Activated naive CD4-positive, alpha-beta T cell treated with anti-CD3 and anti-CD28 coated beads, Interleukin-2, amount 10 ng/mL, durations not matched to agents 7 days and 5 days (primary cell): Measurements from ENCODE around the gene KYAT1.

Experiments used
- CTCF ChIA-PET: fragments of 350-600 bp; sonication (Branson Sonifier 250); formaldehyde crosslinking; loops from one replicate; lab custom pipeline; 2021; ENCODE audit warnings: antibody characterized with exemption; lab: Charles Lee
- DNase-seq: peaks from one replicate; pipeline ENCODE4 v3.0.0-alpha.2; 2020
- H3K27ac Mint-ChIP-seq: one replicate; pipeline ENCODE4 v1.8.0; 2021; ENCODE audit warnings: mild to moderate bottlenecking, moderate library complexity, mixed read lengths
- H3K27me3 Mint-ChIP-seq: one replicate; pipeline ENCODE4 v1.8.0; 2021; ENCODE audit warnings: mild to moderate bottlenecking, mixed read lengths
- H3K36me3 Mint-ChIP-seq: one replicate; pipeline ENCODE4 v1.8.0; 2021; ENCODE audit warnings: mixed read lengths
- H3K4me1 Mint-ChIP-seq: one replicate; pipeline ENCODE4 v1.8.0; 2021; ENCODE audit warnings: mixed read lengths
- H3K4me3 Mint-ChIP-seq: one replicate; pipeline ENCODE4 v1.8.0; 2021; ENCODE audit warnings: mild to moderate bottlenecking, moderate library complexity, mixed read lengths
- H3K9me3 Mint-ChIP-seq: one replicate; pipeline ENCODE4 v1.8.0; 2021; ENCODE audit warnings: mixed read lengths

Gene KYAT1

GRCh38 chr9:128835246-128836210 lies 46.2 kb downstream of the KYAT1 start:
- Mint-ChIP-seq H3K27me3 (no peaks in the 10 kb centered on the region), H3K27ac (no peak overlapping the region), H3K36me3 (peaks cover 21% of the 10 kb centered on the region), H3K4me3 (no peak overlapping the region), H3K9me3 (no peaks in the 10 kb centered on the region), H3K4me1 (no peaks in the 10 kb centered on the region)
- peak; percentile 17 for DNase-seq
- CTCF ChIA-PET, result interaction anchor here (0.7 kb wide), 1 partner anchor 44 kb away, joined by 3 read pairs; no protein-coding TSS in a partner anchor

- Mint-ChIP-seq H3K9me3 (no peaks in the 10 kb centered on the region), H3K27ac (no peak overlapping the region), H3K27me3 (no peaks in the 10 kb centered on the region), H3K4me3 (no peak overlapping the region), H3K36me3 (peaks cover 24% of the 10 kb centered on the region), H3K4me1 (peaks cover 13% of the 10 kb centered on the region)
- DNase-seq, result peak; percentile 1
- CTCF ChIA-PET, result no interaction called here
Measured at GRCh38 chr9:128833696-128834095, 48.1 kb downstream of the KYAT1 start.

GRCh38 chr9:128829477-128830251 lies 52.1 kb downstream of the KYAT1 start, which contains the start of gene SPOUT1:
Gene SPOUT1 (minus strand): TSS chr9:128829794. CDS start chr9:128829780, 14 bp downstream.
- Mint-ChIP-seq H3K4me3 (peak within 1 kb of the TSS; percentile 97), H3K4me1 (peaks cover 28% of the 10 kb centered on the region), H3K36me3 (peaks cover 29% of the 10 kb centered on the region), H3K27me3 (no peaks in the 10 kb centered on the region), H3K9me3 (no peaks in the 10 kb centered on the region), H3K27ac (peak within 1 kb of the TSS; percentile 90)
- CTCF ChIA-PET, result interaction anchor here (0.7 to 4.7 kb wide), 5 partner anchors 9 to 98 kb away, joined by 3 to 22 read pairs (median 3); partner anchors contain the start of gene ENDOG
- peak; percentile 96 for DNase-seq

GRCh38 chr9:128828719-128829452 lies 52.9 kb downstream of the KYAT1 start:
- no peaks in the 10 kb centered on the region for H3K27me3 Mint-ChIP-seq
- no peaks in the 10 kb centered on the region for H3K9me3 Mint-ChIP-seq
- H3K4me3 Mint-ChIP-seq, result peak overlapping the region; percentile 97
- DNase-seq, result no peak
- peaks cover 28% of the 10 kb centered on the region for H3K4me1 Mint-ChIP-seq
- CTCF ChIA-PET, result interaction anchor here (1.0 to 4.7 kb wide), 3 partner anchors 10 to 95 kb away, joined by 3 to 22 read pairs (median 3); partner anchors contain the start of gene ENDOG
- H3K36me3 Mint-ChIP-seq, result peaks cover 31% of the 10 kb centered on the region
- peak overlapping the region; percentile 90 for H3K27ac Mint-ChIP-seq

GRCh38 chr9:128828267-128828666 lies 53.5 kb downstream of the KYAT1 start:
- H3K27me3 Mint-ChIP-seq, result no peaks in the 10 kb centered on the region
- DNase-seq, result no peak
- peaks cover 28% of the 10 kb centered on the region for H3K4me1 Mint-ChIP-seq
- peak overlapping the region; percentile 90 for H3K27ac Mint-ChIP-seq
- CTCF ChIA-PET, result interaction anchor here (4.7 kb wide), 1 partner anchor 9 kb away, joined by 22 read pairs; the partner anchor contains the start of gene ENDOG
- H3K9me3 Mint-ChIP-seq, result no peaks in the 10 kb centered on the region
- peak overlapping the region; percentile 97 for H3K4me3 Mint-ChIP-seq
- H3K36me3 Mint-ChIP-seq, result peaks cover 29% of the 10 kb centered on the region

- peaks cover 31% of the 10 kb centered on the region for H3K4me1 Mint-ChIP-seq
- CTCF ChIA-PET, result interaction anchor here (4.7 kb wide), 1 partner anchor 7 kb away, joined by 22 read pairs; the partner anchor contains the start of gene ENDOG
- peaks cover 33% of the 10 kb centered on the region for H3K36me3 Mint-ChIP-seq
- H3K4me3 Mint-ChIP-seq, result no peak overlapping the region
- H3K27me3 Mint-ChIP-seq, result no peaks in the 10 kb centered on the region
- DNase-seq, result no peak
- no peaks in the 10 kb centered on the region for H3K9me3 Mint-ChIP-seq
- H3K27ac Mint-ChIP-seq, result peak overlapping the region; percentile 28
Measured at GRCh38 chr9:128825923-128826700, 55.6 kb downstream of the KYAT1 start.

- no peak for DNase-seq
- CTCF ChIA-PET, result interaction anchor here (1.3 kb wide), 1 partner anchor 176 kb away, joined by 3 read pairs; no protein-coding TSS in a partner anchor
- no peak overlapping the region for H3K4me3 Mint-ChIP-seq
- H3K27me3 Mint-ChIP-seq, result no peaks in the 10 kb centered on the region
- H3K9me3 Mint-ChIP-seq, result no peaks in the 10 kb centered on the region
- H3K4me1 Mint-ChIP-seq, result peaks cover 36% of the 10 kb centered on the region
- no peak overlapping the region for H3K27ac Mint-ChIP-seq
- peaks cover 33% of the 10 kb centered on the region for H3K36me3 Mint-ChIP-seq
Measured at GRCh38 chr9:128824911-128825310, 56.8 kb downstream of the KYAT1 start.

GRCh38 chr9:128823903-128824406 lies 57.8 kb downstream of the KYAT1 start:
- H3K9me3 Mint-ChIP-seq, result no peaks in the 10 kb centered on the region
- no peak overlapping the region for H3K4me3 Mint-ChIP-seq
- peaks cover 29% of the 10 kb centered on the region for H3K36me3 Mint-ChIP-seq
- H3K4me1 Mint-ChIP-seq, result peaks cover 37% of the 10 kb centered on the region
- no peak for DNase-seq
- CTCF ChIA-PET, result interaction anchor here (0.6 to 1.3 kb wide), 3 partner anchors 21 to 753 kb away, joined by 3 read pairs; no protein-coding TSS in a partner anchor
- no peaks in the 10 kb centered on the region for H3K27me3 Mint-ChIP-seq
- H3K27ac Mint-ChIP-seq, result no peak overlapping the region

GRCh38 chr9:128823362-128823902 lies 58.3 kb downstream of the KYAT1 start:
- no peaks in the 10 kb centered on the region for H3K27me3 Mint-ChIP-seq
- H3K27ac Mint-ChIP-seq, result no peak overlapping the region
- no peaks in the 10 kb centered on the region for H3K9me3 Mint-ChIP-seq
- no peak overlapping the region for H3K4me3 Mint-ChIP-seq
- DNase-seq, result no peak
- H3K4me1 Mint-ChIP-seq, result peaks cover 32% of the 10 kb centered on the region
- CTCF ChIA-PET, result interaction anchor here (0.6 to 1.1 kb wide), 2 partner anchors 21 to 754 kb away, joined by 3 read pairs; no protein-coding TSS in a partner anchor
- peaks cover 25% of the 10 kb centered on the region for H3K36me3 Mint-ChIP-seq

GRCh38 chr9:128822407-128823042 lies 59.2 kb downstream of the KYAT1 start:
- Mint-ChIP-seq H3K4me1 (peaks cover 32% of the 10 kb centered on the region), H3K9me3 (peaks cover 1% of the 10 kb centered on the region), H3K4me3 (no peak overlapping the region), H3K27me3 (peaks cover 7% of the 10 kb centered on the region), H3K36me3 (peaks cover 25% of the 10 kb centered on the region), H3K27ac (no peak overlapping the region)
- CTCF ChIA-PET, result no interaction called here
- DNase-seq, result no peak

- H3K4me3 Mint-ChIP-seq, result no peak overlapping the region
- DNase-seq, result no peak
- peaks cover 18% of the 10 kb centered on the region for H3K36me3 Mint-ChIP-seq
- peaks cover 7% of the 10 kb centered on the region for H3K27me3 Mint-ChIP-seq
- H3K4me1 Mint-ChIP-seq, result peaks cover 29% of the 10 kb centered on the region
- peaks cover 1% of the 10 kb centered on the region for H3K9me3 Mint-ChIP-seq
- no peak overlapping the region for H3K27ac Mint-ChIP-seq
- CTCF ChIA-PET, result no interaction called here
Measured at GRCh38 chr9:128821584-128822406, 60.0 kb downstream of the KYAT1 start.
